ENCODE measurements around the gene FILIP1L.
"Not testable (repeated sequence)": the region's sequence is repeated elsewhere in the genome, so short reads cannot be mapped to it uniquely, and the experiment has no call there.

The FILIP1L gene

GRCh38 chr3:100073714-100074307, 40.5 kb downstream of the FILIP1L start:
- DNase-seq (ENCODE audit: low spot score) = peak; percentile 45

- no peak for DNase-seq (ENCODE audit: low spot score)
Observed at GRCh38 chr3:100073049-100073713, 41.1 kb downstream of the FILIP1L start.

GRCh38 chr3:100072326-100073048, 41.8 kb downstream of the FILIP1L start:
- DNase-seq (ENCODE audit: low spot score) = no peak

GRCh38 chr3:100069472-100069871, 44.8 kb downstream of the FILIP1L start:
- DNase-seq (ENCODE audit: low spot score) = no peak

- peak; percentile 66 for DNase-seq (ENCODE audit: low spot score)
Observed at GRCh38 chr3:100068826-100069225, 45.5 kb downstream of the FILIP1L start.

GRCh38 chr3:100067589-100067988, 46.7 kb downstream of the FILIP1L start:
- no peak for DNase-seq (ENCODE audit: low spot score)

- no peak for DNase-seq (ENCODE audit: low spot score)
Observed at GRCh38 chr3:100063929-100064461, 50.3 kb downstream of the FILIP1L start.

GRCh38 chr3:100062665-100063064, 51.6 kb downstream of the FILIP1L start:
- DNase-seq (ENCODE audit: low spot score) = no peak

GRCh38 chr3:100060685-100061484, 53.4 kb downstream of the FILIP1L start:
- DNase-seq (ENCODE audit: low spot score) = no peak

- no peak for DNase-seq (ENCODE audit: low spot score)
Observed at GRCh38 chr3:100059472-100059871, 54.8 kb downstream of the FILIP1L start.

GRCh38 chr3:100057716-100058575, 56.4 kb downstream of the FILIP1L start:
- DNase-seq (ENCODE audit: low spot score) = no peak

GRCh38 chr3:100053951-100054620, 60.2 kb downstream of the FILIP1L start:
- DNase-seq (ENCODE audit: low spot score) = no peak

- DNase-seq (ENCODE audit: low spot score) = not testable (repeated sequence)
Observed at GRCh38 chr3:100051513-100051912, 62.8 kb downstream of the FILIP1L start.

GRCh38 chr3:100048248-100048647, 66.1 kb downstream of the FILIP1L start:
- DNase-seq (ENCODE audit: low spot score) = no peak

GRCh38 chr3:100047455-100048141, 66.7 kb downstream of the FILIP1L start:
- peak; percentile 39 for DNase-seq (ENCODE audit: low spot score)

- DNase-seq (ENCODE audit: low spot score) = no peak
Observed at GRCh38 chr3:100046986-100047385, 67.3 kb downstream of the FILIP1L start.

GRCh38 chr3:100045696-100046095, 68.6 kb downstream of the FILIP1L start:
- DNase-seq (ENCODE audit: low spot score) = no peak

- peak; percentile 60 for DNase-seq (ENCODE audit: low spot score)
Observed at GRCh38 chr3:100044369-100044768, 69.9 kb downstream of the FILIP1L start.

GRCh38 chr3:100043271-100043670, 71.0 kb downstream of the FILIP1L start:
- no peak for DNase-seq (ENCODE audit: low spot score)
